Stomach smooth muscle (tissue), 2 donors: ENCODE measurements around the gene KIF2A.

Experiments
- H3K27ac ChIP-seq: one replicate; pipeline ENCODE4 v1.7.0; 2013; ENCODE audit warnings: mild to moderate bottlenecking, low read length, inconsistent platforms
- H3K27me3 ChIP-seq, 2 donors: one replicate each; pipeline ENCODE4 v1.7.0; 2013; ENCODE audit warnings: low read length in 2 of 2; ENCODE audit not compliant: insufficient read depth in 2 of 2, control insufficient read depth in 1 of 2
- H3K36me3 ChIP-seq, 2 donors: one replicate each; pipeline ENCODE4 v1.7.0; 2013; ENCODE audit warnings: low read length in 2 of 2; ENCODE audit not compliant: control insufficient read depth in 2 of 2, insufficient read depth in 2 of 2
- H3K4me1 ChIP-seq: one replicate; pipeline ENCODE4 v1.7.0; 2013; ENCODE audit warnings: low read length; ENCODE audit not compliant: control insufficient read depth, insufficient read depth
- H3K4me3 ChIP-seq, 2 donors: one replicate each; pipeline ENCODE4 v1.7.0; 2013; ENCODE audit warnings: low read length in 2 of 2
- H3K9ac ChIP-seq, 2 donors: one replicate each; pipeline ENCODE4 v1.7.0; 2013; ENCODE audit warnings: low read length in 2 of 2, mild to moderate bottlenecking in 1 of 2
- H3K9me3 ChIP-seq, 2 donors: one replicate each; pipeline ENCODE4 v1.7.0; 2013; ENCODE audit warnings: low read length in 2 of 2; ENCODE audit not compliant: control insufficient read depth in 2 of 2
- donor health status: healthy.
- donor health status: Pancreatic carcinoma.

KIF2A gene

DNA sequence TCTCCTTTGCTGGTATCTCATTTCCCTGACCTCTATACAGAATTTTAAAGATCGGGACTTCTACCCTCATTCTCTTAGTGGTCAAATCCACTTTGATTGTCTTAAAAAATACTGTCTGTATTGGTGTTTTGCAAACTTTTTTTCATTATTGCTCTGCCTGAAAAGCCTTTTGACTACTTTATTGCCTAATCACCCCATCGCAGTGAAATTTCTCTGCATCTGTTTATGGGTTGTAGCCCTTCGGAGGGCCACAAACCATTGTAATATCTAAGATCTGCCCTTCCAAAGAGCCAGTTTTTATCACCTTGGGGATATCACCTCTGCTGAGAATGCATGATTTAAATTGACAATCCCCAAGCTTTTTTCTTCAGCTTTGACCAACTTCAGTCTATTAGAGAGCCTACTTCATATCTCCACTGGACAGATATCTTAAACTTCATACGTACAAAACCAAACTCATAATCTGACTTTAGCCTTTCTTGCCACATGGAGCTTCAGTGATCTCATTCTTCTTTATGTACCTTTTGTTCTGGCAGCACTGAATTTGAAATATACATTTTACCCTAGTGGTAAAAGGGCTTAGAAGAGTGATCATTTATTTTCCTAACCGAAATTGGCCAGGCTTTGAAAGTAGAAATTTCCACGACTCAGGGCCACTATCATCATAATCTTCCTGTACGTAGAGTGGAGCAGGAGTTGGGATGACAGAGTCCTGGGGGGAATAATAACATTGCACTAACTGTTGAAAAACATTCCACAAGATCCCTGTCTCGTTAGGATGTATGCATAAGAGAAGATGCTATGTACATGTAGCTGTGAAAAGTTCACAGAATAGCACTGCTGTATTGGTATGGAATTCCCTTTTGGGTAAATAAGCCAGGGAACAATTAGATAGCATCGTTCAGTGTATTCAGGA, 21.4 kb downstream of the KIF2A start:
- no peaks in the 10 kb centered on the region for H3K9me3 ChIP-seq
- H3K9ac ChIP-seq, result no peak overlapping the region
- H3K27ac ChIP-seq, result no peak overlapping the region
- no peaks in the 10 kb centered on the region for H3K27me3 ChIP-seq
- H3K4me1 ChIP-seq, result no peaks in the 10 kb centered on the region
- H3K4me3 ChIP-seq, result no peak overlapping the region
- H3K36me3 ChIP-seq, result no peaks in the 10 kb centered on the region

DNA sequence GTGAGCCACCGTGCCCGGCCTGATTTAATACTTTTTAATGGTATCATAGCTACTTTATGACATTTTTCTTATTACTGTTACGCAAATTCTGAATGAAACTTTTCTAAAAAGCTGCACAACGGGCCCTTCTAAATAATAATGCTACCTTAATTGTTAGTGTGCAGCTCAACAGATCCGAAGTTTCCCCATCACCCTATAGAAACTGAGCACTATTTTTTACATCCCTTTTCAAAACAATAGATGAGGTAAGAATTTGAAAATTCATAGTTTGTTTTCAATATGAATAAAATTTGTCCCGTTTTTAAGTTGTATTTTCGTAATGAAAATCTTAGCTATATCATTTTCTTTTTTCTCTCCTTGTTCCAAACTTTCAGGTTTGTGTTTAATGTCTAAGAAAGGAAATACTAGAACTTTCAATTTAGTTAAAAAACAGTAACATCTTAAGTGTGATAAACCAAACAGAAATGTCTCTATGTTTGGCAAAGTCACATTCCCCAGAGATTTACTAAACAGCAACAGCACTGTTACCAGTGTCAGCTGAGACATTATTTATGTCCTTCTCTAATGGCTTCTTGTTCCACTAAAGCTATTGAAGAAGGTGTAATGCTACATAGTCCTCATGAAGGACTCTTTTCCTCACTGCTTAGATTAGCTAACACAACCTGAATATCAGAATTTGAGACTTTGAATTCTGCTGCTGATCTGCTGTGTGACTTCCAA, 22.9 kb downstream of the KIF2A start:
- Histone ChIP-seq H3K27me3 (no peaks in the 10 kb centered on the region), H3K27ac (no peak overlapping the region), H3K9me3 (no peaks in the 10 kb centered on the region), H3K4me1 (no peaks in the 10 kb centered on the region), H3K4me3 (no peak overlapping the region), H3K36me3 (no peaks in the 10 kb centered on the region), H3K9ac (no peak overlapping the region)

DNA sequence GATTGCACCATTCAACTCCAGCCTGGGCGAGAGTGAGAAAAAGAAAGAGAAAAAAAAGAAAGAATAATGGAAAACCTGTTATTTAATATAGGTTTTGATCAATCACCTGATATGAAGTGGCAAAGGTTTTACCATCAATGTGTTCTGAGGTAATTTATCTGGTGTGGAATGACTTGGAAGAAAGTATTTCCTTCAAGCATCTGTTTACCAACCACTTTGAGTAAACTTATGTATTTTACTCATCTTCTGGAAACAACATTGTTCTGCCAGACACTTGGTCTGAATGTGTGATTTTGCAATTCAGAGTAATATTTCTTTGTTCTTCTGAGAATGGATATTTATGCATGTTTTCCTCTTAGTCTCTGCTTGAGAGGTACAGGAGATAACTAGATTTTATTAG, 24.3 kb downstream of the KIF2A start:
- no peak overlapping the region for H3K27ac ChIP-seq
- H3K9me3 ChIP-seq, result no peaks in the 10 kb centered on the region
- H3K36me3 ChIP-seq, result no peaks in the 10 kb centered on the region
- no peak overlapping the region for H3K4me3 ChIP-seq
- no peaks in the 10 kb centered on the region for H3K4me1 ChIP-seq
- H3K9ac ChIP-seq, result no peak overlapping the region
- H3K27me3 ChIP-seq, result no peaks in the 10 kb centered on the region

DNA sequence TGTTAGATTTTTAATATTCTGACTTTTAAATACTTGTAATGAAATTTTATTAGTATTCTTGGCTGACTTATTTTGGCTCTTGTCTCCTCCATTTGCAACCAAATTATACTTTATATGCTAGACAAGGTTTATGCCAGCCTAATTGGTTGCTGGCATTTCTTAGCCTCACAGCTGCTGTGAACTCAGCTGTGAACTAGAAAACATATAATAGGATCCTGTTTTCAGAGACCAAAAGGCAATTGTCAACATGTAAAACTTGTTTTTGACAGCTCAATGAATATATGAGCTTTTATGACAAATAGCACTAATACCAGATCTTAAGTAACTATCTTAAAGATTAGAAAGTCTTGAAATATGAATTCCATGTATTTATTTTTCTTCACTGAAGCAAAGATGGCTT, 25.9 kb downstream of the KIF2A start:
- no peak overlapping the region for H3K27ac ChIP-seq
- H3K27me3 ChIP-seq, result no peaks in the 10 kb centered on the region
- H3K36me3 ChIP-seq, result no peaks in the 10 kb centered on the region
- no peak overlapping the region for H3K9ac ChIP-seq
- H3K4me1 ChIP-seq, result no peaks in the 10 kb centered on the region
- no peak overlapping the region for H3K4me3 ChIP-seq
- no peaks in the 10 kb centered on the region for H3K9me3 ChIP-seq

DNA sequence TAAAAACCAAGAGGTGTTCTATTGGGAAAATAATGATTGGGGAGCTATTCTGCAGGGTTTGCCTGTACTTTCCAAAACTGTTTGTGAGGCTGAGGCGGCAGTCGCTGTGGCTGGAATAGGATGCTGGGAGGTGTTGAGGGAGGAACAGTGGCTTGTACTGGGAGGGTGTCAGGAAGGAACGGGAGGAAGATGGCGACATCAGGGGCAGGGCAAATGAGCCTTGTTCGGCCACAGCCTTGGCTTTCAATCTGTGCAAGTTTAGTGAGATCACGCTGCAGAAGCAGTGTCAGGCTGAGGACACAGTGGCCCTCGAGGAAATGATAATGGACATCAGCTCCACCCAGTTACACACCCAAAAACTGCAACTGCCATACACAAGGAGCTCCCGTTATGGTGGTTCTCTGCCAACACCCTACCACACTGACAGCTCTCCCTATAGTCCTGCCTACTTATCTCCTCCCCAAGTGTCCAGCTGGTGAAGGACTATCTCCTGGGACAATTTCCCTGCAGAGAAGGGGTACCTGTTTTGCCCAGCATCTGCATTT, 27.3 kb downstream of the KIF2A start:
- Histone ChIP-seq H3K4me3 (no peak overlapping the region), H3K27ac (no peak overlapping the region), H3K27me3 (no peaks in the 10 kb centered on the region), H3K9me3 (no peaks in the 10 kb centered on the region), H3K4me1 (no peaks in the 10 kb centered on the region), H3K36me3 (no peaks in the 10 kb centered on the region), H3K9ac (no peak overlapping the region)

DNA sequence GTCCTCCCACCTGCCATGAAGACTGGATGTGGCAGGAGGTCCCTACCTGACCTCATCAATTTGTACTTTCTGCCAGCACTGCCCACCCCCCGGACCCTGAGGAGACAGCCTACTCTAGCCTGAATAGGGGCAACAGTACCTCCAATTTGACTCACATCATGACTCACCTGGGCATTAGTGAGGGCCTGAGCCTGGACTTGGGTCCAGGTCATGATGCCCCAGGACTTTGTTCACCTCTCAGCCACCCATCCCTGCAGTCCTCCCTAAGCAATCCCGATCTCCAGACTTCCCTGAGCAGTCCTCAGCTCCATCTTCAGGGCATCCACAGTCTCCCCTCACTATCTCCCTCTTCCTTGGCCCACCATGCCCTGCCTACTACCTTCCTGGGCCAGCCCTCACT, 28.1 kb downstream of the KIF2A start:
- H3K27me3 ChIP-seq, result no peaks in the 10 kb centered on the region
- no peaks in the 10 kb centered on the region for H3K36me3 ChIP-seq

DNA sequence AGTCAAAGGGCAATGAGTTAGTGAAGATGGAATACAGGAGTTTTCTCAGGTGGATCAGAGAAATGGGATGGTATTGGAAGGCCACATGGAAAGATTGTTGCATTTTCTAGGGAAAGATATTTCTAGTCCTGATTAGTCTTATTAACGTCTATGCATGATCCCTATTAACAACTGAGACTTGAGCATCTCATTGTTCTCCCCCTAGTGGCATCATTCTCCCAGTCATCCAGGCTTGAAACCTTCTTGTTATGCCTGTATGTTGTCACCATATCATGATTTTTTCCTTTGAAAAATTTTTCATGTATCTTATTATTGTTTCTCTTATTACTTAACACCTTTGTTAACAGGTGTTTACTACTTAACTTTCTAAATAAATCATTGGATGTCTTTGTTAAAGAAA, 34.4 kb downstream of the KIF2A start:
- Histone ChIP-seq H3K36me3 (no peaks in the 10 kb centered on the region), H3K4me3 (no peak overlapping the region), H3K4me1 (no peaks in the 10 kb centered on the region), H3K27ac (no peak overlapping the region), H3K9ac (no peak overlapping the region), H3K27me3 (no peaks in the 10 kb centered on the region), H3K9me3 (no peaks in the 10 kb centered on the region)

More for the DNA sequence above, 28.1 kb downstream of the KIF2A start:
- H3K4me1 ChIP-seq, result no peaks in the 10 kb centered on the region
- no peak overlapping the region for H3K9ac ChIP-seq
- no peak overlapping the region for H3K4me3 ChIP-seq
- no peak overlapping the region for H3K27ac ChIP-seq
- no peaks in the 10 kb centered on the region for H3K9me3 ChIP-seq

DNA sequence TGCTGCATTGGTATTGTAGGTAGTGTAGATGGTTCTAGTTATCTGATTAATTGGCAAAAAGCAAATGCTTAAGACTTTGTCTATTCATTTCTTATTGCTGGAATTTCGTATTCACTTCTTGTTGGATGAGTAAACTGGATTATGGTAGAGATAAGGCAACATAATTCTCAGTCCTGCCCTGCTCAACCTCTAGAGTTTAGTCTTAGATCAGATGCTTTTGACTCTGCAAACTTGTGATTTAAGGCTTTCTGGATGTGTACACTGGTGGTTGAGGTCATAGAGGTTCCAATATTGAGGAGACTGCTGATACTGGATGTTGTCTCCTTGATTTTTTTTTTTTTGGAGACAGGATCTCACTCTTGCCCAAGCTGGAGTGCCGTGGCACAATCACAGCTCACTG, 35.0 kb downstream of the KIF2A start:
- H3K27me3 ChIP-seq, result no peaks in the 10 kb centered on the region
- no peak overlapping the region for H3K4me3 ChIP-seq
- H3K9me3 ChIP-seq, result no peaks in the 10 kb centered on the region
- no peaks in the 10 kb centered on the region for H3K36me3 ChIP-seq
- no peak overlapping the region for H3K9ac ChIP-seq
- H3K27ac ChIP-seq, result no peak overlapping the region
- H3K4me1 ChIP-seq, result no peaks in the 10 kb centered on the region

DNA sequence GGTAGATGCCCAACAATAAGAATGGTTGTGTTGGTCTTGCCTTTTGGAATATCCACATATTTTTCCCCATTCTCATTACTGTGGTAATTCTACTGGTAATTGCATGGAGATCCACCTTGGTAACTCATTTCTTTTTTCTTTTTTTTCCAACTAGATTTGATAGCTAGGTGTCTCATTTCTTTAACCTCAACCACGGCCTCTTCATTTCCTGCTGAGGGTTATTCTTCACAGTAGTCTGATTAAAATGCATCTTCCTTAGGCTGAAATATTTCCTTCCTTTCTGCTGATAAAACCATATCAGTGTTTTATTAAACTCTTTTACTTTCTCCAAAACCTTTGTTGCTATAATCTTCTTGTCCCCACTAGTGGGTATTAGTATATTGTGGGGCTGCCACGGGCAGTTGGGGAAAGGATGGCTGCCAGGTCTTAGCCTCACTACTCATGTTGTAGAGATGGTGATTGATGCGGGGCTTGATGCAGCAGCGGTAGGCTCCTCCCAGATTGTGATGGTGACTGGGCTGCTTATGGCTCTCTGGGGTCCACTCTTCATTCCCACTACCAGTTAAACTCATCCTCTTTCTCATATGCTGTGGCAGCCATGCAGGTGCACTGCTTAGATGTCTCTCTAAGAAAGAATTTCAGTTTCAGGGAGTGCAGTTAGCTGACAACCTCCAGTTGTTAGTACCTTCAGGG, 35.9 kb downstream of the KIF2A start:
- Histone ChIP-seq H3K4me3 (no peak overlapping the region), H3K36me3 (no peaks in the 10 kb centered on the region), H3K9me3 (no peaks in the 10 kb centered on the region), H3K27me3 (no peaks in the 10 kb centered on the region), H3K4me1 (no peaks in the 10 kb centered on the region), H3K27ac (no peak overlapping the region), H3K9ac (no peak overlapping the region)

DNA sequence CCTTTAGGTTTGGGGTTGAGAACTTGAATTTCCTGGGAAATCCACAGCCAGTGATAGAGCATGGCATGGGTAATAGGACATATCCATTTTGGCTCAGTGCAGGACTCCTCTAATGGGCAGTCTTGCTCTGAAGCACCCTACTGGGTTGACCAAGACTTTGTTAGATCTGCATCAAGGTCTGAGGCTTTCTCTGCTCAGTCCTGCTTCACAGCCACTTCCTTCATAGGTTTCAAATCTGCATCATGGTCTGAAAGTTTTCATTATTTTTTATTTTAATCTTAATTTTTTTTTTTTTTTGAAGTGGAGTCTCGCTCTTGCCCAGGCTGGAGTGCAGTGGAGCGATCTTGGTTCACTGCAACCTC, 36.5 kb downstream of the KIF2A start:
- no peak overlapping the region for H3K9ac ChIP-seq
- H3K27ac ChIP-seq, result no peak overlapping the region
- H3K27me3 ChIP-seq, result no peaks in the 10 kb centered on the region
- H3K4me3 ChIP-seq, result no peak overlapping the region
- no peaks in the 10 kb centered on the region for H3K9me3 ChIP-seq
- H3K36me3 ChIP-seq, result no peaks in the 10 kb centered on the region
- H3K4me1 ChIP-seq, result no peaks in the 10 kb centered on the region
